GM23338 (cell line): Measurements from ENCODE around the gene RFX4. TPM values are rescaled to one million over a fixed set of nuclear protein-coding genes. Genes with fewer than 3 reads are reported as not detected.

ENCODE experiments used
- ATAC-seq: fragments of 200-7000 bp; cut with Tn5 transposase; 3 replicates; pipeline ENCODE4 v1.9.1; 2020
- DNase-seq: peaks from one replicate; pipeline ENCODE4 v3.0.0-alpha.2; 2015; ENCODE audit warnings: low spot score
- H2AFZ ChIP-seq: fragments of 200-600 bp; sonication (generic); 2 replicates; pipeline ENCODE4 v1.8.0; 2016; ENCODE audit warnings: antibody characterized with exemption, mild to moderate bottlenecking, moderate library complexity
- H3F3A ChIP-seq: fragments of 200-600 bp; sonication (generic); replicated peaks from 2 replicates; pipeline ENCODE4 v1.8.0; 2017; ENCODE audit warnings: antibody characterized with exemption, mixed run types, low read depth
- H3K27ac ChIP-seq: fragments of 200-600 bp; sonication (generic); 2 replicates; pipeline ENCODE4 v1.6.1; 2016; ENCODE audit warnings: low read depth
- H3K27me3 ChIP-seq: fragments of 200-600 bp; sonication (generic); 2 replicates; pipeline ENCODE4 v1.8.0; 2016; ENCODE audit warnings: mild to moderate bottlenecking, mixed run types, moderate library complexity; ENCODE audit not compliant: insufficient read depth
- H3K36me3 ChIP-seq: fragments of 200-600 bp; sonication (generic); 2 replicates; pipeline ENCODE4 v1.8.0; 2016; ENCODE audit warnings: mild to moderate bottlenecking; ENCODE audit not compliant: insufficient read depth
- H3K4me1 ChIP-seq: fragments of 200-600 bp; sonication (generic); 2 replicates; pipeline ENCODE4 v1.8.0; 2016; ENCODE audit warnings: mild to moderate bottlenecking, moderate library complexity; ENCODE audit not compliant: insufficient read depth
- H3K4me2 ChIP-seq: fragments of 200-600 bp; sonication (generic); 2 replicates; pipeline ENCODE4 v1.7.1; 2017; ENCODE audit warnings: mixed run types
- H3K4me3 ChIP-seq: fragments of 200-600 bp; sonication (generic); 2 replicates; pipeline ENCODE4 v1.6.1; 2016; ENCODE audit warnings: mixed run types
- H3K79me2 ChIP-seq: fragments of 200-600 bp; sonication (generic); replicated peaks from 2 replicates; pipeline ENCODE4 v1.8.0; 2017; ENCODE audit warnings: mild to moderate bottlenecking; ENCODE audit not compliant: insufficient read depth
- H3K9me2 ChIP-seq: fragments of 200-600 bp; sonication (generic); 2 replicates; pipeline ENCODE4 v1.8.0; 2017; ENCODE audit not compliant: insufficient read depth
- H4K20me1 ChIP-seq: fragments of 200-600 bp; sonication (generic); replicated peaks from 2 replicates; pipeline ENCODE4 v1.8.0; 2017; ENCODE audit warnings: mild to moderate bottlenecking; ENCODE audit not compliant: insufficient read depth
- H3K27ac Mint-ChIP-seq: 2 replicates; pipeline ENCODE4 v1.8.0; 2020; ENCODE audit warnings: inconsistent platforms, mild to moderate bottlenecking, moderate library complexity, mixed read lengths
- H3K27me3 Mint-ChIP-seq: 3 replicates; pipeline ENCODE4 v1.8.0; 2022; ENCODE audit warnings: low read depth, mild to moderate bottlenecking, moderate library complexity, mixed read lengths, inconsistent platforms; ENCODE audit not compliant: insufficient read depth, poor library complexity
- H3K36me3 Mint-ChIP-seq: 3 replicates; pipeline ENCODE4 v1.8.0; 2021; ENCODE audit warnings: low read depth, mild to moderate bottlenecking, inconsistent platforms, moderate library complexity, mixed read lengths
- H3K4me1 Mint-ChIP-seq: 3 replicates; pipeline ENCODE4 v1.8.0; 2020; ENCODE audit warnings: mild to moderate bottlenecking, inconsistent platforms, mixed read lengths
- H3K4me3 Mint-ChIP-seq: 3 replicates; pipeline ENCODE4 v1.8.0; 2021; ENCODE audit warnings: moderate library complexity, mild to moderate bottlenecking, inconsistent platforms, mixed read lengths
- H3K9me3 Mint-ChIP-seq: 3 replicates; pipeline ENCODE4 v1.8.0; 2020; ENCODE audit warnings: moderate library complexity, mild to moderate bottlenecking, inconsistent platforms, mixed read lengths
- CTCF ChIP-seq, 2 experiments: fragments of 200-600 bp in 1 of 2; sonication (generic) in 1 of 2; conservative IDR thresholded peaks; 2 replicates each; pipeline versions ENCODE4 v1.5.1 to v1.6.1; 2016 to 2017; ENCODE audit warnings: antibody characterized with exemption in 2 of 2, low read depth in 2 of 2, mild to moderate bottlenecking in 2 of 2, moderate library complexity in 1 of 2
- EZH2 ChIP-seq: fragments of 200-600 bp; sonication (generic); IDR thresholded peaks from one replicate; pipeline ENCODE4 v1.8.0; 2017; ENCODE audit warnings: antibody characterized with exemption, mild to moderate bottlenecking, low read depth; ENCODE audit not compliant: unreplicated experiment
- EZH2phosphoT487 ChIP-seq: fragments of 200-600 bp; sonication (generic); IDR thresholded peaks from one replicate; pipeline ENCODE4 v1.8.1; 2018; ENCODE audit warnings: antibody characterized with exemption; ENCODE audit not compliant: unreplicated experiment
- NANOG ChIP-seq: IDR thresholded peaks from 2 replicates; pipeline ENCODE4 v1.6.1; 2016; ENCODE audit warnings: antibody characterized with exemption, borderline replicate concordance
- POLR2AphosphoS5 ChIP-seq: IDR thresholded peaks from 2 replicates; pipeline ENCODE4 v1.6.1; 2016; ENCODE audit warnings: antibody characterized with exemption, low read depth
- REST ChIP-seq: IDR thresholded peaks from one replicate; pipeline ENCODE4 v1.6.1; 2018; ENCODE audit warnings: antibody characterized with exemption; ENCODE audit not compliant: unreplicated experiment
- STAT1 ChIP-seq: IDR thresholded peaks from one replicate; pipeline ENCODE4 v1.6.1; 2016; ENCODE audit warnings: antibody characterized with exemption; ENCODE audit not compliant: unreplicated experiment
- ZNF114 ChIP-seq: fragments of 250-450 bp; sonication (Bioruptor Pico); IDR thresholded peaks from 2 replicates; pipeline ENCODE4 v1.5.0; 2020; ENCODE audit warnings: mild to moderate bottlenecking, moderate library complexity
- ZNF331 ChIP-seq: fragments of 250-450 bp; sonication (Bioruptor Pico); IDR thresholded peaks from 2 replicates; pipeline ENCODE4 v1.5.0; 2020; ENCODE audit warnings: low read depth, mild to moderate bottlenecking, moderate library complexity
- polyA plus RNA-seq: library from polyadenylated mRNA; unstranded; fragments of >200 nt; fragmentation: Nextera tagmentation; extraction: Ambion mirVana; gene quantifications from 2 replicates; pipeline ENCODE4 v1.2.1, GENCODE V29; 2016
- total RNA-seq: library from RNA; depleted of rRNA; stranded (reverse); fragments of >200 nt; shearing (Covaris generic); gene quantifications from 2 replicates; pipeline ENCODE4 v1.2.3, GENCODE V29; 2014

The RFX4 gene
- total and polyA plus RNA-seq, 2 experiments from 2014 or later, result 0.23 TPM; not detected in 1

- Histone ChIP-seq H3K9me2 (no peaks in the 10 kb centered on the region), H3K4me1 (peaks cover 31% of the 10 kb centered on the region), H3K27ac (no peak overlapping the region), H3K27me3 (peaks cover 91% of the 10 kb centered on the region), H2AFZ (peak overlapping the region; percentile 80), H3K79me2 (no peaks in the 10 kb centered on the region), H3F3A (peaks cover 13% of the 10 kb centered on the region; the same call in 1 of the 2 replicates), H4K20me1 (peaks cover 19% of the 10 kb centered on the region), H3K4me3 (peak overlapping the region; percentile 74), H3K36me3 (no peaks in the 10 kb centered on the region), H3K4me2 (peak overlapping the region; percentile 97)
- Mint-ChIP-seq H3K4me1 (peaks cover 40% of the 10 kb centered on the region), H3K36me3 (no peaks in the 10 kb centered on the region; the same call in 2 of the 3 replicates), H3K27ac (no peak overlapping the region), H3K4me3 (peak overlapping the region; percentile 72), H3K9me3 (peaks cover 3% of the 10 kb centered on the region; the same call in 1 of the 3 replicates), H3K27me3 (peaks cover 79% of the 10 kb centered on the region)
- DNase-seq, result peak; percentile 87
- no peak for TF ChIP-seq REST
- TF ChIP-seq ZNF114 (CRISPR knock-in tag), result no peak
- no peak for TF ChIP-seq ZNF331
- TF ChIP-seq CTCF (conservative IDR thresholded peaks at IDR 0.05; ENCODE audit: low read depth in 2 of 2), result no peak
- peak; percentile 54 for TF ChIP-seq EZH2phosphoT487
- TF ChIP-seq STAT1, result no peak
- no peak for TF ChIP-seq NANOG
- TF ChIP-seq EZH2, result peak; percentile 9
- peak; percentile 39 for ATAC-seq
These were observed 4.2 kb downstream of the RFX4 start for GRCh38 chr12:106586803-106587684.

- Histone ChIP-seq H3K4me1 (peaks cover 31% of the 10 kb centered on the region), H3K4me3 (no peak overlapping the region), H3K9me2 (no peaks in the 10 kb centered on the region), H3K36me3 (no peaks in the 10 kb centered on the region), H3K27me3 (peaks cover 100% of the 10 kb centered on the region), H4K20me1 (peaks cover 19% of the 10 kb centered on the region), H3K79me2 (no peaks in the 10 kb centered on the region), H2AFZ (no peak overlapping the region), H3K27ac (no peak overlapping the region), H3F3A (peaks cover 10% of the 10 kb centered on the region; the same call in 1 of the 2 replicates), H3K4me2 (no peak overlapping the region)
- Mint-ChIP-seq H3K4me3 (no peak overlapping the region), H3K27me3 (peaks cover 81% of the 10 kb centered on the region), H3K9me3 (peaks cover 3% of the 10 kb centered on the region; the same call in 1 of the 3 replicates), H3K36me3 (no peaks in the 10 kb centered on the region; the same call in 2 of the 3 replicates), H3K27ac (no peak overlapping the region), H3K4me1 (peaks cover 38% of the 10 kb centered on the region)
- no peak for TF ChIP-seq POLR2AphosphoS5
- no peak for TF ChIP-seq STAT1
- DNase-seq, result no peak
- no peak for ATAC-seq
These were observed 6.0 kb downstream of the RFX4 start for GRCh38 chr12:106588771-106589170.
